NCI-H2171 treated with DMSO at 0.1 percent for 48 hours (cell line): ENCODE measurements around the gene RPL39L.
A peak's percentile ranks its signal among the peaks of the same experiment; 100 is the strongest.

ENCODE experiments used
- DNase-seq: peaks from one replicate; lab custom pipeline; 2025; lab: John Stamatoyannopoulos, UW

RPL39L gene

GRCh38 chr3:187098923-187099512 is 40.3 kb downstream of the RPL39L start:
- DNase-seq: no peak

GRCh38 chr3:187093320-187093719 is 46.0 kb downstream of the RPL39L start:
- DNase-seq: no peak

GRCh38 chr3:187088701-187089100 is 50.6 kb downstream of the RPL39L start:
- no peak for DNase-seq

GRCh38 chr3:187086831-187087230 is 52.5 kb downstream of the RPL39L start:
- DNase-seq: no peak

GRCh38 chr3:187085933-187086332 is 53.4 kb downstream of the RPL39L start:
- no peak for DNase-seq

- DNase-seq: no peak
These were observed 54.2 kb downstream of the RPL39L start for GRCh38 chr3:187085021-187085666.

- DNase-seq: no peak
These were observed 54.7 kb downstream of the RPL39L start for GRCh38 chr3:187084580-187084979.

- no peak for DNase-seq
These were observed 55.2 kb downstream of the RPL39L start for GRCh38 chr3:187084126-187084525.

- no peak for DNase-seq
These were observed 56.4 kb downstream of the RPL39L start for GRCh38 chr3:187082758-187083375.

GRCh38 chr3:187080799-187081450 is 58.4 kb downstream of the RPL39L start:
- DNase-seq: no peak

- DNase-seq: no peak
These were observed 59.9 kb downstream of the RPL39L start for GRCh38 chr3:187079090-187080022.

- no peak for DNase-seq
These were observed 61.8 kb downstream of the RPL39L start for GRCh38 chr3:187077537-187077936.

- DNase-seq: no peak
These were observed 62.2 kb downstream of the RPL39L start for GRCh38 chr3:187077085-187077484.

GRCh38 chr3:187076297-187076696 is 63.0 kb downstream of the RPL39L start:
- DNase-seq: no peak

GRCh38 chr3:187074846-187075245 is 64.5 kb downstream of the RPL39L start:
- DNase-seq: no peak

- DNase-seq: no peak
These were observed 65.7 kb downstream of the RPL39L start for GRCh38 chr3:187073581-187074098.

GRCh38 chr3:187072511-187072910 is 66.8 kb downstream of the RPL39L start:
- DNase-seq: no peak

GRCh38 chr3:187072102-187072501 is 67.2 kb downstream of the RPL39L start:
- DNase-seq: peak; percentile 23
